Measurements from ENCODE around the gene TCEA2.

The TCEA2 gene

GRCh38 chr20:64103871-64104666, 41.1 kb downstream of the TCEA2 start:
- TF ChIP-seq CEBPB (IDR thresholded peaks at IDR 0.05) (no peak), YY1 (IDR thresholded peaks at IDR 0.05; ENCODE audit: low read depth) (no peak), TCF12 (IDR thresholded peaks at IDR 0.05; ENCODE audit: low read depth) (peak; percentile 79), CREB1 (IDR thresholded peaks at IDR 0.05; ENCODE audit: low read depth) (no peak), EGR1 (IDR thresholded peaks at IDR 0.05) (no peak), EP300 (IDR thresholded peaks at IDR 0.05; ENCODE audit: borderline replicate concordance) (0 out of 2 replicates have a peak, but pooled peaks have one; percentile 42), FOXM1 (IDR thresholded peaks at IDR 0.05; ENCODE audit: borderline replicate concordance, low read depth) (no peak), ZBTB7A (IDR thresholded peaks at IDR 0.05; ENCODE audit: low read depth) (no peak; the same call in 1 of the 2 replicates), TEAD4 (IDR thresholded peaks at IDR 0.05) (peak; percentile 94), NFIC (IDR thresholded peaks at IDR 0.05) (0 out of 2 replicates have a peak, but pooled peaks have one; percentile 34), USF1 (IDR thresholded peaks at IDR 0.05) (no peak), RAD21 (IDR thresholded peaks at IDR 0.05; ENCODE audit: low read depth) (no peak), MAX (IDR thresholded peaks at IDR 0.05) (peak; percentile 18; the same call in 1 of the 2 replicates), REST (IDR thresholded peaks at IDR 0.05; ENCODE audit: low read depth) (no peak), TAF1 (IDR thresholded peaks at IDR 0.05; ENCODE audit: low read depth) (no peak)

- TF ChIP-seq RAD21 (IDR thresholded peaks at IDR 0.05; ENCODE audit: low read depth) (no peak), ZBTB7A (IDR thresholded peaks at IDR 0.05; ENCODE audit: low read depth) (no peak), FOXM1 (IDR thresholded peaks at IDR 0.05; ENCODE audit: borderline replicate concordance, low read depth) (no peak), MAX (IDR thresholded peaks at IDR 0.05) (no peak), EGR1 (IDR thresholded peaks at IDR 0.05) (no peak), TAF1 (IDR thresholded peaks at IDR 0.05; ENCODE audit: low read depth) (no peak), NFIC (IDR thresholded peaks at IDR 0.05) (no peak), YY1 (IDR thresholded peaks at IDR 0.05; ENCODE audit: low read depth) (no peak), TEAD4 (IDR thresholded peaks at IDR 0.05) (no peak), TCF12 (IDR thresholded peaks at IDR 0.05; ENCODE audit: low read depth) (no peak), CREB1 (IDR thresholded peaks at IDR 0.05; ENCODE audit: low read depth) (no peak)
Observed at GRCh38 chr20:64104667-64105451, 41.9 kb downstream of the TCEA2 start.

- TF ChIP-seq TCF12 (IDR thresholded peaks at IDR 0.05; ENCODE audit: low read depth) (no peak), NFIC (IDR thresholded peaks at IDR 0.05) (no peak), REST (IDR thresholded peaks at IDR 0.05; ENCODE audit: low read depth) (no peak), USF1 (IDR thresholded peaks at IDR 0.05) (no peak), FOXM1 (IDR thresholded peaks at IDR 0.05; ENCODE audit: borderline replicate concordance, low read depth) (no peak), EGR1 (IDR thresholded peaks at IDR 0.05) (no peak), TEAD4 (IDR thresholded peaks at IDR 0.05) (no peak), RAD21 (IDR thresholded peaks at IDR 0.05; ENCODE audit: low read depth) (no peak), MAX (IDR thresholded peaks at IDR 0.05) (no peak), TAF1 (IDR thresholded peaks at IDR 0.05; ENCODE audit: low read depth) (no peak), CREB1 (IDR thresholded peaks at IDR 0.05; ENCODE audit: low read depth) (no peak), CEBPB (IDR thresholded peaks at IDR 0.05) (no peak), EP300 (IDR thresholded peaks at IDR 0.05; ENCODE audit: borderline replicate concordance) (no peak)
Observed at GRCh38 chr20:64105846-64106434, 42.9 kb downstream of the TCEA2 start.

GRCh38 chr20:64106435-64106961, 43.5 kb downstream of the TCEA2 start:
- no peak for TF ChIP-seq CEBPB (IDR thresholded peaks at IDR 0.05)
- TF ChIP-seq TEAD4 (IDR thresholded peaks at IDR 0.05), result no peak
- no peak for TF ChIP-seq EP300 (IDR thresholded peaks at IDR 0.05; ENCODE audit: borderline replicate concordance)
- no peak for TF ChIP-seq CREB1 (IDR thresholded peaks at IDR 0.05; ENCODE audit: low read depth)
- TF ChIP-seq MAX (IDR thresholded peaks at IDR 0.05), result no peak
- TF ChIP-seq REST (IDR thresholded peaks at IDR 0.05; ENCODE audit: low read depth), result no peak
- no peak for TF ChIP-seq ZBTB7A (IDR thresholded peaks at IDR 0.05; ENCODE audit: low read depth)
- TF ChIP-seq TCF12 (IDR thresholded peaks at IDR 0.05; ENCODE audit: low read depth), result no peak
- no peak for TF ChIP-seq TAF1 (IDR thresholded peaks at IDR 0.05; ENCODE audit: low read depth)
- no peak for TF ChIP-seq RAD21 (IDR thresholded peaks at IDR 0.05; ENCODE audit: low read depth)
- no peak for TF ChIP-seq FOXM1 (IDR thresholded peaks at IDR 0.05; ENCODE audit: borderline replicate concordance, low read depth)
- no peak for TF ChIP-seq YY1 (IDR thresholded peaks at IDR 0.05; ENCODE audit: low read depth)

All from Ishikawa (cell line).